ENCODE data around the gene FNDC3B.
A peak's percentile ranks its signal among the peaks of the same experiment; 100 is the strongest.

Gene FNDC3B

DNA sequence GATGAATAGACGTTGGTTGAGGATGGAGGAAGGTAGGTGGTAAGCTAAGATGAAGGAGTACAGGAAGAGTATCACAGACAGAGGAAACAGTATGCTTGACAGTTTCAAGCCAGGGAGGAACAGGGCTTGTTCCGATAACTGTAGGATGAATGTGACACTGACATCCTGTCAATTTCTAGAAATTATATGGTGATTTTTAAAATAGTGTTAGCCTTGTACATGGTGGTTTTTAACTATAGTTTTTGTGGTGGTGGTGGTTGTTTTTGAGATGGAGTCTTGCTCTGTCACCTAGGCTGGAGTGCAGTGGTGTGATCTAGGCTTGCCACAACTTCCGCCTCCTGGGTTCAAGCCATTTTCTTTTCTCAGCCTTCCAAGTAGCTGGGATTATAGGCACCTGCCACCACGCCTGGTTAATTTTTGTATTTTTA lies 92.8 kb downstream of the FNDC3B start:
- DNase-seq (ENCODE audit: low read depth), result no peak
- H3K4me3 ChIP-seq (ENCODE audit: low read depth, low read length), result no peak overlapping the region
- TF ChIP-seq POLR2A (IDR thresholded peaks at IDR 0.05; ENCODE audit: extremely low read depth, insufficient read length) (no peak), MYC (IDR thresholded peaks at IDR 0.05; ENCODE audit: low read depth, low read length) (no peak)
- TF ChIP-seq, protein P1, sequence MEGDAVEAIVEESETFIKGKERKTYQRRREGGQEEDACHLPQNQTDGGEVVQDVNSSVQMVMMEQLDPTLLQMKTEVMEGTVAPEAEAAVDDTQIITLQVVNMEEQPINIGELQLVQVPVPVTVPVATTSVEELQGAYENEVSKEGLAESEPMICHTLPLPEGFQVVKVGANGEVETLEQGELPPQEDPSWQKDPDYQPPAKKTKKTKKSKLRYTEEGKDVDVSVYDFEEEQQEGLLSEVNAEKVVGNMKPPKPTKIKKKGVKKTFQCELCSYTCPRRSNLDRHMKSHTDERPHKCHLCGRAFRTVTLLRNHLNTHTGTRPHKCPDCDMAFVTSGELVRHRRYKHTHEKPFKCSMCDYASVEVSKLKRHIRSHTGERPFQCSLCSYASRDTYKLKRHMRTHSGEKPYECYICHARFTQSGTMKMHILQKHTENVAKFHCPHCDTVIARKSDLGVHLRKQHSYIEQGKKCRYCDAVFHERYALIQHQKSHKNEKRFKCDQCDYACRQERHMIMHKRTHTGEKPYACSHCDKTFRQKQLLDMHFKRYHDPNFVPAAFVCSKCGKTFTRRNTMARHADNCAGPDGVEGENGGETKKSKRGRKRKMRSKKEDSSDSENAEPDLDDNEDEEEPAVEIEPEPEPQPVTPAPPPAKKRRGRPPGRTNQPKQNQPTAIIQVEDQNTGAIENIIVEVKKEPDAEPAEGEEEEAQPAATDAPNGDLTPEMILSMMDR (IDR thresholded peaks at IDR 0.05; ENCODE audit: low read depth, low read length), result no peak
- TF ChIP-seq, protein P2, sequence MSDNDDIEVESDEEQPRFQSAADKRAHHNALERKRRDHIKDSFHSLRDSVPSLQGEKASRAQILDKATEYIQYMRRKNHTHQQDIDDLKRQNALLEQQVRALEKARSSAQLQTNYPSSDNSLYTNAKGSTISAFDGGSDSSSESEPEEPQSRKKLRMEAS (IDR thresholded peaks at IDR 0.05; ENCODE audit: low read depth, low read length), result no peak

DNA sequence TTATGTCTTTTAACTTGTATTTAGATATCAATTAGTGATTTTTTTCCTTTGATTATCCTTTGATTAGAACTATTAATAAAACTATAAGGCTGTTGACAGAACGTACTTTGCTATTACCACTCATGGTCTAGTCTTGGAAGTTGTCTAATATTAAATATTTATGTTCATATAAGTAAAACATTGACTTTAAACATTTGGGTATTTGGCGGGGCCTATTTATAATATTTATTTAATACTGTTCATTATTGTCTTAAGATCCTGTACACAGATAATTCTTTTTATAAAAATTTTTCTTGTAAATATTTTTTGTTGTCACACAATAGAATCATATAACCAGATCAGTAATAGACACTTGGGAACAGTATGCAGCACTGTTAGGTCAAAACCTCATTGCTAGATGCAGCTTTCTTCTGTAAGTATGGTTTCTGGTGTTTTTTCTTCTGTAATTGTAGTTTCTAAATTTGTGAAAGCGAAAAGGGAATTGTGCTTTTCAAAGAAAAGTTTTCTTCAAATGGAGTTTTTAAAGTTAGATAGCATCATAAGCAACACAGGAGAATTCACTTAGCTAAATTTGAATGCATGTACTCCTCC lies 93.4 kb downstream of the FNDC3B start:
- H3K4me3 ChIP-seq (ENCODE audit: low read depth, low read length), result no peak overlapping the region
- DNase-seq (ENCODE audit: low read depth), result no peak
- TF ChIP-seq, protein P1 (IDR thresholded peaks at IDR 0.05; ENCODE audit: low read depth, low read length), result no peak
- TF ChIP-seq MYC (IDR thresholded peaks at IDR 0.05; ENCODE audit: low read depth, low read length), result no peak

DNA sequence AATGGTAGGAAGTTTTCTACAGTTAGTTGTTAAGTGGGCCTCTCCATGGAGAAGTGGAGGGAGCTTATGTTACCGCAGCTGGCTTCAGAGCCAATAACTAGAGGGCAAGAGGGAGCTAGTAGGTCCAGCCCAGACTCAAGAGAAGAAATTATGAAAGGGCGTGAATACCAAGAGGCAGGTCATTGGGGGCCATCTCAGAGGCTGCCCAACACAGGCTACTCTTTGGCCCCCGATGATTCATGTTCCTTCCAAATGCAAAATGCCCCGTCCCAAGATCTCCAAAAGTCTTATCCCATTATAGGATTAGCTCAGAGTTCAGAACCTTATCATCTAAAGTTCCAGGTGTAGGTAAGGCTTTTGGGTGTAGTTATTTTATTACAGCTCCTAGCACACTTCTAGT lies 94.5 kb downstream of the FNDC3B start:
- DNase-seq (ENCODE audit: low read depth), result peak; percentile 37
- H3K4me3 ChIP-seq (ENCODE audit: low read depth, low read length), result no peak overlapping the region
- TF ChIP-seq, protein P2 (IDR thresholded peaks at IDR 0.05; ENCODE audit: low read depth, low read length), result no peak
- TF ChIP-seq, protein P1 (IDR thresholded peaks at IDR 0.05; ENCODE audit: low read depth, low read length), result no peak
- TF ChIP-seq MYC (IDR thresholded peaks at IDR 0.05; ENCODE audit: low read depth, low read length) (no peak), POLR2A (IDR thresholded peaks at IDR 0.05; ENCODE audit: extremely low read depth, insufficient read length) (no peak)

DNA sequence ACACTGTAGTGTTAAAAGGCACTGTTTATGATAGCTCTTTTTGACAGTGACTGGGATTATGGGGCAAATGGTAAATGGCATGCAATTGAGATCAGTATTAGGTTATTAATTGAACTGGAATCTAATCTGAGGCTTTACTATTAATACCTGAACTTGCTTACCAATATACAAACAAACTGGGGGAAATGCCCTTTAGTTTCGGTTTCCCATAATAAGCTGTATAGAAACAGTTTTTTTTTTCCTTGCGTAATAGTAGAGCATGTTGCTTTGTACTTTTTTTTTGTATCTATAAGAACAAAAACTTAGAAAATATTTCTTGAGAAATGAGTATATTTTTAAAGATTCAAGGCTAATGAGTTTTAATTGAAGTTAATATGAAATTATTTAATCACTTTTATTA lies 95.0 kb downstream of the FNDC3B start:
- no peak overlapping the region for H3K4me3 ChIP-seq (ENCODE audit: low read depth, low read length)
- DNase-seq (ENCODE audit: low read depth), result peak; percentile 49
- TF ChIP-seq POLR2A (IDR thresholded peaks at IDR 0.05; ENCODE audit: extremely low read depth, insufficient read length) (no peak), MYC (IDR thresholded peaks at IDR 0.05; ENCODE audit: low read depth, low read length) (no peak)
- TF ChIP-seq, protein P2 (IDR thresholded peaks at IDR 0.05; ENCODE audit: low read depth, low read length), result no peak

DNA sequence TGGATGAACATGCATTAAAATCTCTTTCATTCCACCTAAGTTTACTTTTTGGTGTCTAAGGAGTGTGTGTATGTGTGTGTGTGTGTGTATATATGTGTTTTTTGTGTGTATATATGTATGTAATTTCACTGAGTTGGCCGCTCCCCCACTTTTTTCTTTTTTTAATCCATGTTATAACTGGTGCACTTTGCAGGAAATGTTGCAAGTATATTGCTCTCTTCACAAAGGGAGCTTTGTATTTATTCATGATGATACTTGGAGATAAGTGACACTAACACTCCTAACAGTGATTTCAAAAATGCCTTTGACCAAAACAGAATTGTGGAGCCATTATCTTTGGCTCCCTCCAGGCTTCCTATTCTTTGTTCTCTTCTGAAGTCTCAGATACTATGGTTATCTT lies 95.8 kb downstream of the FNDC3B start:
- no peak for DNase-seq (ENCODE audit: low read depth)
- TF ChIP-seq MYC (IDR thresholded peaks at IDR 0.05; ENCODE audit: low read depth, low read length), result no peak
- TF ChIP-seq, protein P1 (IDR thresholded peaks at IDR 0.05; ENCODE audit: low read depth, low read length), result no peak
- no peak for TF ChIP-seq POLR2A (IDR thresholded peaks at IDR 0.05; ENCODE audit: extremely low read depth, insufficient read length)
- TF ChIP-seq, protein P2 (IDR thresholded peaks at IDR 0.05; ENCODE audit: low read depth, low read length), result no peak
- no peak overlapping the region for H3K4me3 ChIP-seq (ENCODE audit: low read depth, low read length)

DNA sequence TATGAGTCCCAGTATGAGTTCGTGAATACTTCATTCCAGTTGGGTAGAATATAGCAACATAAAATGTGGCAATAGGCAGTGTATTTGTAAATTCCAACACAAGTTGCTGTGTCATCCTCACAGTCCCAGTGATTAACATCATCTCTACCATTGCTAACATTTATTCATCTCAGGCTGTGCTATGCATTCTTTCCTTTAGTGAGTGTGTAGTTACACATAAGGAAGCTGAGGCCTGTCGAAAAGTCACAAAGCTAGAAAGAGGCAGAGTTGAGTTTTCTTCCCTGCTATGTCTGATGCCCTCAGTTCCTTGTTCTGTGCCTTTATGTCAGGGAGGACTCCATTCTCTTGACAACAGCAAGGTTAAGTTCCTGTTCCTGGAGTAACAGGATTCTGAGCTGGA lies 96.4 kb downstream of the FNDC3B start:
- TF ChIP-seq MYC (IDR thresholded peaks at IDR 0.05; ENCODE audit: low read depth, low read length) (no peak), POLR2A (IDR thresholded peaks at IDR 0.05; ENCODE audit: extremely low read depth, insufficient read length) (no peak)
- TF ChIP-seq, protein P1 (IDR thresholded peaks at IDR 0.05; ENCODE audit: low read depth, low read length), result no peak
- TF ChIP-seq, protein P2 (IDR thresholded peaks at IDR 0.05; ENCODE audit: low read depth, low read length), result 0 out of 2 replicates have a peak, but pooled peaks have one; percentile 6
- no peak overlapping the region for H3K4me3 ChIP-seq (ENCODE audit: low read depth, low read length)
- peak; percentile 52 for DNase-seq (ENCODE audit: low read depth)
